Prostate gland (tissue), 2 donors: ENCODE data around the gene NFKBIB. TPM values are rescaled to one million over a fixed set of nuclear protein-coding genes. Genes with fewer than 3 reads are reported as not detected.

Experiments
- DNase-seq: peaks from one replicate; pipeline ENCODE4 v3.0.0-alpha.2; 2019; ENCODE audit warnings: low spot score
- H3K27ac ChIP-seq, 2 donors: fragments of 200-600 bp; sonication (generic); 2 replicates each; pipeline ENCODE4 v1.5.1; 2017 to 2019
- H3K27me3 ChIP-seq: fragments of 200-600 bp; sonication (generic); replicated peaks from 2 replicates; pipeline ENCODE4 v1.5.1; 2019; ENCODE audit not compliant: insufficient read depth
- H3K36me3 ChIP-seq, 2 donors: fragments of 200-600 bp; sonication (generic); 1 replicate in 1 of 2; 2 replicates in 1 of 2; pipeline versions ENCODE4 v1.5.1 to v1.8.1; 2017 to 2019
- H3K4me1 ChIP-seq: fragments of 200-600 bp; sonication (generic); replicated peaks from 2 replicates; pipeline ENCODE4 v1.5.1; 2019
- H3K4me3 ChIP-seq, 2 donors: fragments of 200-600 bp; sonication (generic); 2 replicates each; pipeline ENCODE4 v1.5.1; 2017 to 2019
- H3K9me3 ChIP-seq: fragments of 200-600 bp; sonication (generic); 2 replicates; pipeline ENCODE4 v1.5.1; 2017
- POLR2A ChIP-seq: fragments of 450-650 bp; IDR thresholded peaks from one replicate; pipeline ENCODE4 v1.6.1; 2016; ENCODE audit warnings: antibody characterized with exemption, mild to moderate bottlenecking
- POLR2AphosphoS5 ChIP-seq: sonication (generic); formaldehyde crosslinking; IDR thresholded peaks from one replicate; pipeline ENCODE4 v1.6.1; 2017; ENCODE audit warnings: antibody characterized with exemption
- WGBS: methylation state at CpG from one replicate; pipeline ENCODE4 v1.1.5; 2018; 5-methylcytosine and 5-hydroxymethylcytosine counted together
- intact Hi-C: fragments of 100-400 bp; cut with DNase I; formaldehyde crosslinking; loops from one replicate; pipeline ENCODE4 v1.14.2; 2022
- total RNA-seq, 2 donors: library from RNA; depleted of rRNA; stranded (reverse); fragments of >200 nt; gene quantifications; one replicate each; pipeline ENCODE4 v1.1.0, GENCODE V29; 2016
- TF ChIP-seq, protein P1 (sequence below), 4 experiments: fragments of 200-600 bp in 2 of 4; fragments of 450-650 bp in 2 of 4; sonication (generic) in 2 of 4; IDR thresholded peaks; 1 replicate in 3 of 4; 2 replicates in 1 of 4; pipeline ENCODE4 v1.5.1; 2016 to 2019; ENCODE audit warnings: antibody characterized with exemption in 4 of 4, mild to moderate bottlenecking in 2 of 4, moderate library complexity in 2 of 4

The NFKBIB gene
- total RNA-seq, 2 donors from 2014 or later = 29.8 to 50.6 TPM

DNA sequence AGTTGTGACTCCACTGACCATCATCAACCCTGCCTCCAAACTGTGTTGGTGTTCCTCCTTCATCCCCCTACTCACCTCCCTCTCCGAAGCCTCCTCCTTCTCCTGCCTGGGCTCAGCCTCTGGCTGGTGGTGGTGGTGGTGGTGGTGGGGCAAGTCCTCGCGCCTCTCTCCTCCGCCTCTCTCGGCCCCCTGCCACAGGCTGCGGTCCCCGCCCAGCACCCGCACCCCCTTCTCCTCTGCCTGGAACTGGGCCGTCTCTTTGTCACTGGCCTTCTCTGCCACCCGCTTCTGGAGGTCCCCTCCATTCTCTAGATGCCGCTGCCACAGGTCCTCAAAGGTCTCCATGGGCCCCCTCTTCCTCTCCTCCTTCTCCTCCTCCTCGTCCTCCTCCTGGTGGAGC is 10.7 kb downstream of the NFKBIB start:
- H3K36me3 ChIP-seq = peaks cover 0 to 4% of the 10 kb centered on the region in 2 donors
- H3K4me3 ChIP-seq = no peak overlapping the region
- no peaks in the 10 kb centered on the region for H3K4me1 ChIP-seq
- intact Hi-C loops = no loop called here
- 84% methylated on average over 12 of the region's 12 CpGs for WGBS
- no peak for DNase-seq
- no peaks in the 10 kb centered on the region for H3K9me3 ChIP-seq
- no peak overlapping the region for H3K27ac ChIP-seq
- H3K27me3 ChIP-seq = peaks cover 12% of the 10 kb centered on the region
- TF ChIP-seq, protein P1, sequence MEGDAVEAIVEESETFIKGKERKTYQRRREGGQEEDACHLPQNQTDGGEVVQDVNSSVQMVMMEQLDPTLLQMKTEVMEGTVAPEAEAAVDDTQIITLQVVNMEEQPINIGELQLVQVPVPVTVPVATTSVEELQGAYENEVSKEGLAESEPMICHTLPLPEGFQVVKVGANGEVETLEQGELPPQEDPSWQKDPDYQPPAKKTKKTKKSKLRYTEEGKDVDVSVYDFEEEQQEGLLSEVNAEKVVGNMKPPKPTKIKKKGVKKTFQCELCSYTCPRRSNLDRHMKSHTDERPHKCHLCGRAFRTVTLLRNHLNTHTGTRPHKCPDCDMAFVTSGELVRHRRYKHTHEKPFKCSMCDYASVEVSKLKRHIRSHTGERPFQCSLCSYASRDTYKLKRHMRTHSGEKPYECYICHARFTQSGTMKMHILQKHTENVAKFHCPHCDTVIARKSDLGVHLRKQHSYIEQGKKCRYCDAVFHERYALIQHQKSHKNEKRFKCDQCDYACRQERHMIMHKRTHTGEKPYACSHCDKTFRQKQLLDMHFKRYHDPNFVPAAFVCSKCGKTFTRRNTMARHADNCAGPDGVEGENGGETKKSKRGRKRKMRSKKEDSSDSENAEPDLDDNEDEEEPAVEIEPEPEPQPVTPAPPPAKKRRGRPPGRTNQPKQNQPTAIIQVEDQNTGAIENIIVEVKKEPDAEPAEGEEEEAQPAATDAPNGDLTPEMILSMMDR (IDR thresholded peaks at IDR 0.05) = no peak
- TF ChIP-seq POLR2AphosphoS5 = no peak
- TF ChIP-seq POLR2A = no peak

DNA sequence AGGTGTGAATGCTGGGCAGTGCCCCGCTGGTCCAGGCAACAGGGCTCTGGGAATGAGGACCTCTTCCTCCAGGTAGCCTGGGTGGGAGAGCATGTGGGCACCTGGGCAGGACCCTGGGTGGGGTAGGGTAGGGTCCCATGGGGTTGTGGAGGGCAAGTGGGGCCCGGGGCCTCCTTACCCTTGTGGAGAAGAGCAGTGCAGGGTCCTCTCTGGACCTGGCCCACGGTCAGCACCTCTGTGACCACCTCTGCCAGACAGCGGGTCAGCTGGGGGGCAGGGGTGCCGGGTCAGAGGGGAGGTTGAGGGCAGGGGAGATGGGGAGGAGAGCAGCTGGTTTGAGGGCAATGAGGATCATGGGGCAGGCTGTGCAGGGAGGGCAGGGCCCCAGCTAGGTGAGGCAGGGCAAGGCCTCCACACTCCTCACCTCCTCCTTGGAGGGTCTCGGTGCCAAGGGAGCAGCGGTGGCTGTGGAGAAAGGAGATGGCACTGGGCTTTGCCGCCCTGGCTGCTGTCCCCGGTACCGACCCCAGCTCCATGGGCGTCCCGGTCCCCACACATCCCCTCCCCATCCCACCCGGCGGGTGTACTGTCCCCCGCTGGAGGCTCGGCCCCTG is 11.7 kb downstream of the NFKBIB start:
- peaks cover 0 to 4% of the 10 kb centered on the region in 2 donors for H3K36me3 ChIP-seq
- H3K27ac ChIP-seq = no peak overlapping the region
- peaks cover 12% of the 10 kb centered on the region for H3K27me3 ChIP-seq
- H3K9me3 ChIP-seq = no peaks in the 10 kb centered on the region
- intact Hi-C loops = no loop called here
- 47% methylated on average over 15 of the region's 16 CpGs for WGBS
- H3K4me3 ChIP-seq = no peak overlapping the region
- no peak for DNase-seq
- no peaks in the 10 kb centered on the region for H3K4me1 ChIP-seq
- TF ChIP-seq POLR2AphosphoS5 (no peak), POLR2A (no peak)

DNA sequence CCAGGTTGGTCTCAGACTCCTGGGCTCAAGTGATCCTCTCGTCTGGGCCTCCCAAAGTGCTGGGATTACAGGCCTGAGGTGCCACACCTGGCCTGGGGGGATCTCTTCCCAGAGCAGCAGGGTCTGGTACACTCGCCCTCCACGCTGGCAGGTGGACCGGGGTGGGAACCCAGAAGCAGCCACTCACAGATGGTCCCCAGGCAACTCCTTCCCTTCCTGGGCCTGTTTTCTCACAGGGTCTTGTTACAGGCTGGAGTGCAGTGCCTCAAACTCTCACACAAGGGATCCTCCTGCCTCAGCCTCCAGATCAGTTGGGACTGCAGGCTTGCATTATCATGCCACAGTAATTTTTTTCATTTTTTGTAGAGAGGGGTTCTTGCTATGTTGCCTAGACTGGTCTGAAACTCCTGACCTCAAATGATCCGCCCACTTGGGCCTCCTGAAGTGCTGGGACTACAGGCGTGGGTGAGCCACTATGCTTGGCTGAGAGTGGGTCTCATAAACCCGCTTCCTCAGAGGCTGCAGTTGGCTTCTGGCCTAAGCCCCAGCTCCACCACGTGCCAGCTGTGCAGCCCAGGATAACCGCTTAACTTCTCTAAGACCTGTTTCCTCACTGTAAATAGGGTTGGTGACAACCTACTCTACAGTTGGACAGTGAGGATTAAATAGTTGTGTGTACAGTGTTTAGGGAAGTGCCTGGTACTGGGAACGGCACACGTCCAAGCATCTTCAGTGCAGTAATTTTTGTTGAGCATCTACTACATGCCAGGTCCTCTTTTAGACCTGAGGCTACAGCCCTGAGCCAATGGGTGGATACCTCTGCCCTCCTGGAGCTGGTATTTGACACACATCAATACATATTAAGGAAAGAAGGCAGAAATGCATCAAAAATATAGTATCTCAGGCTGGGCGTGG is 13.1 kb downstream of the NFKBIB start:
- Histone ChIP-seq H3K4me1 (no peaks in the 10 kb centered on the region), H3K27me3 (peaks cover 12% of the 10 kb centered on the region), H3K9me3 (no peaks in the 10 kb centered on the region), H3K36me3 (no peaks in the 10 kb centered on the region), H3K27ac (no peak overlapping the region), H3K4me3 (no peak overlapping the region)
- intact Hi-C loops = no loop called here
- DNase-seq = no peak
- TF ChIP-seq, protein P1 (IDR thresholded peaks at IDR 0.05) = no peak
- TF ChIP-seq POLR2AphosphoS5 = no peak
- no peak for TF ChIP-seq POLR2A
- 71% methylated on average over 12 of the region's 12 CpGs for WGBS

DNA sequence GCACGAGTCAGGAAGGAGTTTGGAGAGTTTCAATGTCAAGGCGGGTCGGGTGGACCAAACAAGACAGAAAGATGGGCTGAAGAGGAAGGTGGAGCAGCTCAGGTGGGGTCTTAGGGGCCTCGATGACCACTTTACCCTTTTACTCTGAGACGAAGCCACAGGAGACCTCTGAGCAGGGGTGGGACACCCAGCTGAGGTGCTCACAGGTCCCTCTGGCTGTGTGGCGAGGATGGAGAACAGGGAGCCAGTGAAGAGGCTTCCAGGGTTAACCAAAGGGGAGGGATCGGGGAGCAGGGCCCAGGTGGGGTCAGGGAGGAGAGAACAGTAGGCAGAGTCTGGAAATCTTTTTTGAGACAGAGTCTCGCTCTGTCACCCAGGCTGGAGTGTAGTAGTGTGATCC is 14.2 kb downstream of the NFKBIB start:
- intact Hi-C loops = no loop called here
- Histone ChIP-seq H3K9me3 (no peaks in the 10 kb centered on the region), H3K36me3 (no peaks in the 10 kb centered on the region), H3K27ac (no peak overlapping the region), H3K4me1 (no peaks in the 10 kb centered on the region), H3K4me3 (no peak overlapping the region), H3K27me3 (peaks cover 12% of the 10 kb centered on the region)
- no peak for DNase-seq
- 95% methylated on average over 8 of the region's 8 CpGs for WGBS
- TF ChIP-seq, protein P1 (IDR thresholded peaks at IDR 0.05) = no peak
- TF ChIP-seq POLR2AphosphoS5 (no peak), POLR2A (no peak)

DNA sequence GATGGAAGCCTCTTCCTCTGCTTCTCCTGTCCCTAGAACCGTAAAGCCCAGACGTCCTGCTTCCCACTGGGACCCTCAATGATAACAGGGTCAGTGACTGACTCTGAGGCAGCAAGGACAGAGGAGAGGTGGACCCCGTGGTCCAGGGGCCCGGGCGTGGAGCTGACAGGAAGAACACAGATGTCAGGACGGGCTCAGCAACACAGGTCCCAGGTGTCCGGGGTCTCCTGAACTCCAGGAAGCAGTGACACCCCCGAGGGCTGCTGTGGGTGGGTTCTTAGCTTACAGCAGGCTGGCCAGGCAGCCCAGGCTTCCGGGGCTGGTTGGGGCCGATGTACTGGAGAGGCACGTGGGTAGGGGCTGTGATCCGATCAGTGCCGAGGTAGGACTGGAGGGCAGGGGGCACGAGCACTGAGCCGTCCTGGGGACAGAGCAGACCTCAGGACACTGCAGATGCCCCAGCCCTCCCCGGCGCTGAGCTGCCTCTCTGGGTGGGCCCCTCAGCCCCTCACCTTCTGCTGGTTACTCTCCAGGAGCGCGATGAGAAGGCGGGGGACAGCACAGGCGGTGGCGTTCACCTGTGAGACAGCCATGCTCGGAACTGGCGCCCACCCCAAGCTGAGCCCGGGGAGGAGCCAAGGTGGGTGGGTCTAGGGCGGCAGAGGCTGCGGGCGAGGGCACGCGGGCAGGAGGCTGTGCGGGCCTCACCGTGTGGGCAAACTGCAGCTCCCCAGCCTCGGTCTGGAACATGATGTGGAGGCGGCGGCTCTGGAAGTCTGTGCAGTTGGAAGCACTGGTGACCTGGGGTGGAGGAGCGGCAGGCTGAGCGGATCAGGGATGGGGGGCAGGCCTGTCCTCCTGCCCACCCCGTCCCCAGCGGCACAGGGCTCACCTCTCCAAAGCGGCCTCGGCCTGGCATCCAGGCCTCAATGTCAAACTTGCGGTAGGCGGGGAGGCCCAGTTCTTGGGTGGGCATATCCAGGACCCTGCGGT is 15.9 kb downstream of the NFKBIB start:
- intact Hi-C loops = no loop called here
- Histone ChIP-seq H3K27ac (no peak overlapping the region), H3K4me1 (no peaks in the 10 kb centered on the region), H3K9me3 (no peaks in the 10 kb centered on the region), H3K27me3 (peaks cover 12% of the 10 kb centered on the region), H3K4me3 (no peak overlapping the region), H3K36me3 (no peaks in the 10 kb centered on the region)
- WGBS = 89% methylated on average over 44 of the region's 44 CpGs
- TF ChIP-seq, protein P1 (IDR thresholded peaks at IDR 0.05) = no peak
- TF ChIP-seq POLR2A (no peak), POLR2AphosphoS5 (no peak)
- no peak for DNase-seq
